GM21619 (cell line): Measurements from ENCODE around the gene AIF1L.

Experiments
- ATAC-seq: cut with Tn5 transposase; IDR thresholded peaks from one replicate; pipeline ENCODE4 v1.9.1; 2021; ENCODE audit not compliant: unreplicated experiment

AIF1L gene

DNA sequence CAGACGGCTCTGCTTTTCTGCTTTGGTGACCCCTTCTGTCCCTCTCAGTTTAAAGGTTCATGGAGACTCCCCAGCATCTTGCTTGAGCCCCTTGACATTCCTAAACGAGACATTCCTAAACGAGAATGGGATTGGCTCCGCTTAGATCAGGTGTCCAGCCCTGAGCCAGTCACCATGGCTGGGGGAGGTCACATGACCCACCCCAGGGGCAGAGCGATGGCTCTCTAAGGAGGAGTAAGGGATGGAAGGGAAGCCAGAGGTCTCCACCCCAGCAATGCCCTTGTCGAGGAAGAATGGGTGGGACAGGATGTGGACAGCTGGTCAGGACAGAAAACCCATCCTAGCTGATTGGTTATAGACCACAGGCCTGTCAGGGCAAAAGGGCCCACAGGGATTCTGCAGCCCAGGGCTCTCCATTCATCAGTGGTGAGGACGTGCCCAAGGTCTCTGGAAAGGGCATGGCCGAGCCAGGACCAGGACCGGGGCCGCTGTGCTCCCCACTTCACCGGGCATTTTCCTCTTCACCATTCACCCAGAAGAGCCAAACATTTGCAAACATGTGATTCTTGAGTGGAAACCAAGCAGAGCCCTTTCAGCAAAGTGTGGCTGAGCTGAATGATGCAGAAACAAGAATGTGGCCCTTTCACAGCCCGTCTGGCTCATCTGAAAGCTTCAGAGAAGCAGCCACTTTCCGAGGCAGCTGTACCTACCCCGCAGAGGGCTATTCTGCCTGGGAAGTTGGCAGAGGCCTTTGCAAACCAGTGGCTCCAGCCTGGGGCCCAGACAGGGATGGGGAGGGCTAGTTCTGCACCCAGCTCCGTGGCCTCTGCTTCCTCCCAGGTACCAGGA is 19.8 kb upstream of the AIF1L start:
- no peak for ATAC-seq

DNA sequence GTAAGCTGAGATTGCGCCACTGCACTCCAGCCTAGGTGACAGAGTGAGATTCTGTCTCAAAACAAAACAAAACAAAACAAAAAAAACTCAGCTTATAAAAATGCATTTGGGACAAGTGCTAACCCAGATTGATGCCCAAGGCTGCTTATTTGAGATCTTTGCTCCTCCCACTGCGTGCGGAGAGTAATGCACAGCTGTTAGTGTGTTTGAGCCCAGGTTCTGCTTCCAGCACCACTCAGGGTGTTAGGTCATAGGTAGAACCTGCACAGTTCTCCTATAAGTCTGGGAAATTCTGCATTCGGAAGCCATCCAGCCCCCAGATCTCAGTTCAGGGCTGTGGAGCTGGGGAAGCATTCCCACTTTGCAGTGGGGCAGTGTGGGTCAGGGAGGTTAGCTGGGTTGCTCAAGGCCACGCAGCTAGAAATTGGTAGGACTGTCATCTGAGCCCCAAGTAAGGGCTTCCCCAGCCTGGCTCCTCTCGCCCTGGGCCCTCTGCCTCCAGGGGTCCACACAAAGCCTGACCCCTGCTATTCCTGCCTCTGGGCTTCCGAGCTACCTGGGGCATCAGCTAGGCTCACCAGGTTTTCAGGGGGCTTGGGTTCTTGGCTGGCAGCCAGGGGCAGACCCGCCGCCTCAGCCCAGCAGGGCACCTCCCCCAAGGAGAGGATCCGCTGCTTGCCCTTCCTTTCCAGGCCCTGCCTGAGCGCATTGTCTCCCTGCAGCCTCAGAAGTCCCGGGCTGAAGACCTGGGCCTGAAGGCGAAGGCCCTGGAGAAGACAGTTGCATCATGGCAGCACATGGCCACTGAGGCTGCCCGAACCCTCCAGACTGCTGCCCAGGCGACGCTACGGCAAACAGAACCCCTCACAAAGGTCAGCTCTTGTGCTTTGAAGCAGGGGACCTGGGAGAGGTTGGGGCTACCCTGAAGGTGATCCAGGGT is 17.6 kb upstream of the AIF1L start:
- ATAC-seq = no peak

DNA sequence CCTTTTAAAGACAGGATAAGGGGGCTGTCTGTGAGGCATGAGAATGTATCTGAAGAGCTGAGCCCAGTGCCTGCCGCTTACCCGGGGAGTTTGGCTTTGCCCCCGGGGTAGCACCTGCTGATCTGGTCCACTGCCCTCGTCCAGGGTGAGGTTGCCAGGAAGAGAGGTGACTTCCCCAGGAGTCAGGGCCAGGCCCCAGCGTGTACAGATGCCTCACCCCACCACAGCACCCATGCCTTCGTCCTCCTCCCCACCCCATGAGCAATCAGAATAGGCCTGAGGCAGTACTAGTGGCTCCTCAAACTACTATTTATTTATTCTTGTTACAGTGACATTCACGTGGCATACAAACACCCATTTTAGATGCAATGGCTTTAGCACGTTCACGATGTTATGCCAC is 15.7 kb upstream of the AIF1L start:
- ATAC-seq = no peak

DNA sequence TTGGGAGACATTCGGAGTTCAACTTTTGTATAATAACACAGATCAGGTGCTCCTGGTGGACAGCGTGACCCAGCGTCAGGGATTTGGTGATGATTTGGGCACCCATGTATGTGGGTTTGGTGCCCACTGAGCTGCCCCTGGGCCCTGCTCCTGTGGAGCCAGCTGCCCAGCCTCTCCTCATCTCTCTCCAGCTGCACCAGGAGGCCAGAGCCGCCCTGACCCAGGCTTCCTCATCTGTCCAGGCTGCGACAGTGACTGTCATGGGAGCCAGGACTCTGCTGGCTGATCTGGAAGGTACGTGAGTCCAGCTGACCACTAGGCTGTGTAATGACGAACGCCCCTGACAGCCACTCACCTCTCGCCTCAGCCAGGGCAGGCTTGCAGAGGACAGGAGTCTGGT is 14.5 kb upstream of the AIF1L start:
- no peak for ATAC-seq

DNA sequence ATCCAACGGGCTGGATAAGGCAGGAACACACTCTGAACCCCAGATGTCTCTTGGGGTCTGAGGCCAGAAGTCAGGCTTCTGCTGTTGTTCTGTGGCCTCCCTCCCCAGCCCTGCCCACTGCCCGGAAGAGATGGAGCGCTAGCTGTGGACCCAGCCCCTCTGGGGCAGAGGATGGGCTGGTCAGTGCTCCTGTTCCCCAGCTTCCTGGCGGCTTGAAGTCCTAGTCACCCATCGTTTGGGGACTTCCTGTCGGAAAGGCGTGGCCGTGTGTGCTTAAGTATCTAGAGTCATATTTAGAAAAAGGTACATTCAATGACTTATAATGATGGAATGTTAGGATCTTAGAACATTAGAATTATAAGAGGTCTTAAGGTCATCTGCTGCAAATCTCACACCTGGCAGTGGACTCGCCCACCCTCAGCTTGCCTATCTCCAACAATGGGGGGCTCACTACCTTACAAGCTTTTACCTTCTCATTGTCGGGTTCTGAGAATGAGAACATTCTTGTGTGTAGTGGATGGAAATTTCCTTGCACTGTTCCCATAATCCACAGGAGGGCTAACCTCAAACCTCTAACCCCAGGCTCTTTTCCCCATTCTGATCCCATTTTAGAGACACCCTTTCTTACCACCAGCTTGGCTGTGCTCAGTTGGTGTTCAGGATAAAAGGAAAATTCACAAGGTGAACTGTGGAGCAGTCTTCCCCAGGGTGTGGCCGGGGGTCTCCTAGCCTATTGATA is 13.4 kb upstream of the AIF1L start:
- no peak for ATAC-seq

DNA sequence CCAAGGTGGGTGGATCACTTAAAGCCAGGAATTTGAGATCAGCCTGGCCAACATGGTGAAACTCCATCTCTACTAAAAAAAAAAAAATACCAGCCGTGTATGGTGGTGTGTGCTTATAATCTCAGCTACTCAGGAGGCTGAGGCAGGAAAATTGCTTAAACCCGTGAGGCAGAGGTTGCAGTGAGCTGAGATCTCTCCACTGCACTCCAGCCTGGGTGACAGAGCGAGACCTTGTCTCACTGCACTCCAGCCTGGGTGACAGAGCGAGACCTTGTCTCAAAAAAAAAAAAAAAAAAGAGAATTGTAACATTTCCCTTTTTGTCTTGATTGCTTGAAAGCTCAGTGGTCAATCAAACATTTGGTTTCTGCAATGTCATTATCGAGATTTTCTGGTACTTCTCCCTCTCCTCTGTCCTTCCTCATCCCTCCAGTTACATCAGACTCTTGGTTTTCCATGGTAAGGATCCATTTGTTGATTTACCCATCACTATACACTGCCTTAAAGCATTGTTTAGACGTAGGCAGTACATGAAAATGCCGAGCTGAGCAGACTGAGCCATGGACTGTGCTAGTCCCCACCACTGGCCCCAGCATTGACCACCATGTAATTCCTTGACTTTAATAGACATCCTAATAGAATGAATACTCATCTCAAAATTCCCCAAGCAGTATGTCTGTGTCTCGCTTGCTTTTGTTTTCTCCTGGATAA is 11.5 kb upstream of the AIF1L start:
- ATAC-seq = no peak

DNA sequence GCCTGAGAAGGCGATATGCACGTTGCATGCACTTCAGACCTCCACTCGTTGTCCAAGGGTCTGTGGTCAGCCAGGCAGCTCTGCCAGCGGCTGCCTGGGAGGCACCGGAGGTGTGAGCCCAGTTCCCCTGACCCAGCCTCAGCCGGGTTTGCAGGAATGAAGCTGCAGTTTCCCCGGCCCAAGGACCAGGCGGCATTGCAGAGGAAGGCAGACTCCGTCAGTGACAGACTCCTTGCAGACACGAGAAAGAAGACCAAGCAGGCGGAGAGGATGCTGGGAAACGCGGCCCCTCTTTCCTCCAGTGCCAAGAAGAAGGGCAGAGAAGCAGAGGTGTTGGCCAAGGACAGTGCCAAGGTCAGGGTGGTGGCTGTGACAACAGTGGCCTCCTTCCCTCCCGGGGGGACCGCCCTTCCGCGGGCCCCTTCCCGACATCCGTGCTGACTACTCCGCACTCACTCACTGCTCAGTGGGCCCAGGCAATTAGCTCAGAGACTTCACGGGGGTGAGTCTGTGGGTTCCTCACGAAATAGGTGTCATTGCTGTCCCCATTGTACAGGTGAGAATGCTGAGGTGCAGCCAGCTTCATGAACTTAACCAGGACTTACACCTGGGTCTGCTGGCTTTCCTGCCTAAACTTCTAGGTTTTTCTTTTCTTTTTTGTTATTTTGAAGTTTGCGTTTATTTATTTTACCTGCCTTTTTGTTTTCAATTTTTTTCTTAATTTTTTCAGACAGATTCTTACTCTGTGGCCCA is 10.8 kb upstream of the AIF1L start:
- ATAC-seq = no peak

DNA sequence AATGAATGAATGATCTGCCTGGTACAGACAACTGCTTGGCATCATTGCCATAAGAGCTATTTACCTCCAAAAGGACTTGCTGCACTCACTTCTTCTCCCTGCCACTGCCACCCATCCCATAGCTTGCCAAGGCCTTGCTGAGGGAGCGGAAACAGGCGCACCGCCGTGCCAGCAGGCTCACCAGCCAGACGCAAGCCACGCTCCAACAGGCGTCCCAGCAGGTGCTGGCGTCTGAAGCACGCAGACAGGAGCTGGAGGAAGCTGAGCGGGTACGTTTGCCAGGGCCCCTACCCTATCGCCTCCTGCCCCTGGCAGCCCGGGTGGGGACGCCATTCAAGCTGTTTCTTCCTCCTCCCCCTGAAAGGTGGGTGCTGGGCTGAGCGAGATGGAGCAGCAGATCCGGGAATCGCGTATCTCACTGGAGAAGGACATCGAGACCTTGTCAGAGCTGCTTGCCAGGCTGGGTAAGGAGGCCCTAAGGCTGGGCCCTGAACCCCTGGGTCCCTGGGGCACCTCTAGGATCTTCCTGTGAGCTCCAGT is 8.9 kb upstream of the AIF1L start:
- ATAC-seq = no peak

DNA sequence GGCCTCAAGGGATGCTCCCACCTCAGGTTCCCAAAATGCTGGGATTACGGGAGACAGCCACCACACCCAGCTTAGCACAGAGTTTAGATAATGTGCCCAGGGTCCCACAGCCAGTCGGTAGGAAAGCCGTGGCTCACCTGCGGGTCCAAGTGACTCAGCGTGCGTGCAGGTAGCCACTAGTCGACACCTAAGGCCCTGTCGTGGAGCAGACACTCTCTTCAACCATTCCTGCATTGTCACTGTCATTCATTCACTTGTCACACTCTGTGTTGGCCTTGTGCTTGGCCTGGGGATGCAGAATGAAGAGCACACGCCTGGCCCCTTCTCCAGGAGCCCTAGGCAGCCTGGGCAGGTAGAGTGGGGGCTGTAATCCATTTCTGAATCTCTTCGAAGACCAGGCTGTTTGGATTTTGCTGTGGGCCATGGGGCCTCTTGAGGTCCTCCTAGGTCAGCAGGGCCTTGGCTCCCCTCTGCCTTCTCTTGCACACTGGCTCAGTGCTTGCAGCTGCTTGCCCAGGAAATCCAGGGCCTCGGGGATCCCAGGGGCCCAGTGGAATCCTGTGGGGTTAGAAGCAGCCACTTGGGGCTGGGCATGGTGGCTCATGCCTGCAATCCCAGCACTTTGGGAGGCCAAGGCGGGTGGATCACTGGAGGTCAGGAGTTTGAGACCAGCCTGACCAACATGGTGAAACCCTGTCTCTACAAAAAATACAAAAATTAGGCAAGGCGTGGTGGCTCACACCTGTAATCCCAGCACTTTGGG is 6.1 kb upstream of the AIF1L start:
- ATAC-seq = no peak

DNA sequence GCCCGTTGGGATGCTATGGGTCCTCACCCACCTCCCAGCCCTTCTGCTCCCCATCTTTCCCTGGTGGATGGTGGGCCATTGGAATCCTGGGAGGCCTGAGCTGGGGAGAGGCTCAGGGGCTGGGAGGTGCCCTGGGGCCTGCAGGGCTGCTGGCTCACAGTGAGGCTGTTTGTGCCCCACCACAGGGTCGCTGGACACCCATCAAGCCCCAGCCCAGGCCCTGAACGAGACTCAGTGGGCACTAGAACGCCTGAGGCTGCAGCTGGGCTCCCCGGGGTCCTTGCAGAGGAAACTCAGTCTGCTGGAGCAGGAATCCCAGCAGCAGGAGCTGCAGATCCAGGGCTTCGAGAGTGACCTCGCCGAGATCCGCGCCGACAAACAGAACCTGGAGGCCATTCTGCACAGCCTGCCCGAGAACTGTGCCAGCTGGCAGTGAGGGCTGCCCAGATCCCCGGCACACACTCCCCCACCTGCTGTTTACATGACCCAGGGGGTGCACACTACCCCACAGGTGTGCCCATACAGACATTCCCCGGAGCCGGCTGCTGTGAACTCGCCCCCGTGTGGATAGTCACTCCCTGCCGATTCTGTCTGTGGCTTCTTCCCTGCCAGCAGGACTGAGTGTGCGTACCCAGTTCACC is 4.9 kb upstream of the AIF1L start:
- ATAC-seq = no peak

DNA sequence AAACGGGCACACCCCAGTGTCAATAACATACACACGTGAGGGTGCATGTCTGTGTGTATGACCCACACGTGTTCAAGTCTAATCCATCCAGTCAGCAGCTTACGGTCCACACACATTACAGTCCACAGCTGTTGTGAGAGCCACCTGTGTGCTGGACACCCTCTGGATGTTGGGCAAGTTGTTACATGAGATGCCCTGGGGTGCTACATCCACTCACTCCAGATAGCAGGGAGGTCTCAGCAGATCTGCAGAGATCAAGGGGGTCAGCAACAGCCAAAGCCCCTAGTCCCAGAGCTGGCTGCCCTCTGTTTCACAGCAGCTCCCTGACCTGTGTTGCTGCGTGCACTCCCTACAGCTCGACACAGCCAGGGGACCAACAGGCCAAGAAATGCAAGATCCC is 4.3 kb upstream of the AIF1L start:
- no peak for ATAC-seq

DNA sequence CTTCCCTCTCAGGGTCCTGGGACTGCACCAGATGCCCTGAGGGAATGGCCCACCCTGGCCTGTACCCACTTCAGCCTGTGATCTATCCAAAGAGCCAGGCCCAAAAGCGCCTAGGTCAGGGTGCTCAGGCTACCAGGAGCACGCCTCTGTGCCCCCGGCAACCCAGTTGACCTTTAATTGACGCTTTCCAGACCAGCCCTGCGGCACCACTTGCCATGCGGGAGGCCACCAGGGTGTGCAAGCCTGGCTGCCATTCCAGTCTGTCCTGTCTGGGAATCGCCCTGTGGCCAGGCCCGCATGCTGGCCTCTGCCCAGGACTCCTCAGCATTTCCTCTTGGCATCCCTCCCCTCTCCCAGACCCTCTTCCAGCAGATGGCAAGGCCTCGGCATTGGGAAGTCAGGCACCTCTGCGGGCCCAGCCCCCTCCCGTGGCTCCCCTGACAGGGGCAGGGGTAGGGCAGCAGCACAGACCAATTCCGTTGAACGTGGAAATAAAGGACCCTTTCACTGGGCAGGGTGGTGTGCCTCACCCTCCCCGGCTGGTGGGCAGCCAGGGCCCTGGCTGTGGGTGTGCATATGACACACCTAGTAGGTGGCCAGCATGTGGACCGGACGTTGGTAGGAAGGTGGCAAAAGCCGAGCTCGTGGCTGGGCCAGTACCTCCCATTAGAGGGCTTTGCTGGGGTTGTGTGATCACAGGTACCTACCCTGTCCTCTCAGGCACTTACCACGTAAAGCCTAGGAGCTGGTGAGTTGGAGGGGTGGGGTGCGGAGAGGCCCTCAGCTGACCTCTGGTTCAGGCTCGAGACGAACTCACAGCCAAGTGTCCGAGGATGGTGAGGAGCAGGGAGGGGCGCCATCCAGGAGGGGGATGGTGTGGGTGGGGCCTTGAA is 3.5 kb upstream of the AIF1L start:
- ATAC-seq = no peak

DNA sequence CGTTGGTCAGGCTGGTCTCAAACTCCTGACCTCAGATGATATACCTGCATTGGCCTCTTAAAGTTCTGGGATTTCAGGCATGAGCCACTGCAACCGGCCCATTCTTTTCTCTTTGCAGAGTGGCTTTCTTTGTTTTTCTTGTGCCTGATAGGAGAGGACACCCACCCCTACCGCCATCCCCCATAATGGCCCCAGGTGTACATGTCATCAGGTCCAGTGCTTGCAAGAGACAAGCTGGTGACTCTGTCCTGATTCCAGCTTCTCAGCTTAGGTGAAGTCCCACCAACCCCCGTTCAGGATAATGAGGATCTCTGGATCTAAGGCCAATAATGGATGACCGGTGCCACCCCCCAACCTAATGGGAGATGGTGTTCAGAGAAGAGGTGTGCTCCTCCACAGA is 2.3 kb upstream of the AIF1L start:
- no peak for ATAC-seq

DNA sequence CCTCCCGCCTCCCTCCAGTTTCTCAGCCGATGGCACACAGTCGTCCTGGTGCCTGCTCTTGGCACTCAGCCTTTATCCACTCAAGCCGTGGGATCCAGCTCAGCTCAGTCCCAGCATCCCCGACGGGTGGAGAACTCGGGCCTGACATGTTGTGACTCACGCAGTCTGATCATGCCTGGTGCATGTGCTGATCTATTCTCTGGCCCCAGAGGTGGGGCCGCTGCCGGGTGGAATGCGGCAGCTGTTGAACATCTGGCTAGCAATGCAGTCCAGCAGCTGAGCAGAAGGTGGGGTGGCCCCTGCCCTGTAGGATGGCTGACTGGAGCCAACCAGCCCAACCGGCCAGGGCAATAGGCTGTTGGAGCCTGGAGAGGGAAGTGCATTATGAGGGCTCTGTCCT is 1.7 kb upstream of the AIF1L start:
- ATAC-seq = no peak

DNA sequence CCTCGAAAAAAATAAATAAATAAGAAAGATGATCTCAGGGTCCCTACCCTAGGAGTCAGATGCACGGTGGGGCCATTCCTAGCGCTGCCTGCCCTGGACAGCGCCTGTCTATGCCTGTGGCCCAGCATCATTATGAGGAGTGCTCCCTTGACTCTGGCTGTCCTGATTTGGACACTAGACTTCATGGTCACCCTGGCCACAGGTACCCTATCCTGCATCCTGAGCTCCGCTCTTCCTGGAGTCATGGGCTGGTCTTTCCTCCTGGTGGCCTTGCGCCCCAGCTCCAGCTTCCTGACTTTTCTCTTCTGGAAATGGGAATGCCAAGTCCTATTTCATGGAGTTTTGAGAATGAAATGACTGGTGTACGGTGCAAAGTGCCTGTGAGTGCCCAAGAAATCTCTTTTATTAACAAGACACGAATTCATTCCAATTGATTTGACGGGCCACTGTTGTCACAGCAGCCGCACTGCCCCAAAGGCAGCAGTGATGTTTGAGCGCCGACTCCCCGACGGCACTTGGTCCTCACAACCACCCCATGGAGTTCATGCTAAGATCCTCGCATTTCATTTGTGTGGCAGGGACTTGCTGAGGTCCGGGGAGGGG is 564 bp upstream of the AIF1L start:
- ATAC-seq = no peak

DNA sequence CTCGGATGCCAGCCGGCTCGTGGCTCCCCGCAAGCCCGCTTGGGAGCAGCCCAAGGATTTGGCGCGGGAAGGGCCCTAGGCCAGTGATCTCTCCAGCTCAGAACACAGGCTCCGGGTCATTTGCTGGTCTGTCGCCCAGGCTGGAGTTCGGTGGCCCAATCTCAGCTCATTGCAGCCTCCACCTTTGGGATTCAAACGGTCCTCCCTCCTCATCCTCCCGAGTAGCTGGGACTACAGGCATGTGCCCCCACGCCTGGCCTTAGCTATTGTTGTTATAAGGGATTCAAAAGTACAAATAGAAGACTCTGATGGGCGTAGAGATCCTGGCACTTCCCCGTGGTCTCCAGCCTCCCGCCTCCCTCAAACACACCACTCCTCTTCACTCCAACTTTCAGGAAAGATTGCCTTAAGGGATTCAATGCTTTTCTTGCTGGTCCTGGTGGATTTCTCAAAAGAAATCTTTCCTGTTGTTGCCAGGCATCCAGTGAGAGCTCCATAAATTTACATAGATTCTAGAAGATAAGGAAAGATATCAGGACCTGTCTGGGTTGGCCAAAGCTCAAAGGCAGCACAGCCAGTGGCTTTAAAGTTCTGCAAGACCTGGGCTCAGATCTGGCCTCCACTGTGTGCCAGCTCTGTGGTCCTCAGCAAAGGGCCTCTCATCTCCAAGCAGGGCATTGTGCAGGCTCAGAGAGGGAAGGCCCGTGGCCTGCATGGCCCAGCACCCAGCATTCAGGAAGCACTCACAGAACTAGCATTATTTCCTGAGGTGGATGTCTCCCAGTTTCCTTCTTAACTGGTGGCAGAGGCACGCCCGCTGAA is 1.0 kb downstream of the AIF1L start:
- no peak for ATAC-seq
